Activated naive CD8-positive, alpha-beta T cell treated with anti-CD3 and anti-CD28 coated beads, Interleukin-2, amount 50 U/mL, for 24 hours (primary cell): ENCODE data around the gene FAM234B.
A peak's percentile ranks its signal among the peaks of the same experiment; 100 is the strongest.
"Not testable (repeated sequence)": the region's sequence is repeated elsewhere in the genome, so short reads cannot be mapped to it uniquely, and the experiment has no call there.

Experiments
- ATAC-seq: fragments of 150-1000 bp; cut with Tn5 transposase; one replicate; pipeline ENCODE4 v1.10.0; 2021
- DNase-seq: peaks from one replicate; pipeline ENCODE4 v3.0.0; 2021
- H3K27ac Mint-ChIP-seq: one replicate; pipeline ENCODE4 v1.8.0; 2021; ENCODE audit warnings: mild to moderate bottlenecking, mixed read lengths
- H3K27me3 Mint-ChIP-seq: one replicate; pipeline ENCODE4 v1.8.0; 2021; ENCODE audit warnings: mixed read lengths
- H3K36me3 Mint-ChIP-seq: one replicate; pipeline ENCODE4 v1.8.0; 2021; ENCODE audit warnings: low read depth, mixed read lengths
- H3K4me1 Mint-ChIP-seq: one replicate; pipeline ENCODE4 v1.8.0; 2021; ENCODE audit warnings: mixed read lengths
- H3K4me3 Mint-ChIP-seq: one replicate; pipeline ENCODE4 v1.8.0; 2021; ENCODE audit warnings: mild to moderate bottlenecking, moderate library complexity, mixed read lengths
- H3K9me3 Mint-ChIP-seq: one replicate; pipeline ENCODE4 v1.8.0; 2021; ENCODE audit warnings: mixed read lengths

FAM234B gene

DNA sequence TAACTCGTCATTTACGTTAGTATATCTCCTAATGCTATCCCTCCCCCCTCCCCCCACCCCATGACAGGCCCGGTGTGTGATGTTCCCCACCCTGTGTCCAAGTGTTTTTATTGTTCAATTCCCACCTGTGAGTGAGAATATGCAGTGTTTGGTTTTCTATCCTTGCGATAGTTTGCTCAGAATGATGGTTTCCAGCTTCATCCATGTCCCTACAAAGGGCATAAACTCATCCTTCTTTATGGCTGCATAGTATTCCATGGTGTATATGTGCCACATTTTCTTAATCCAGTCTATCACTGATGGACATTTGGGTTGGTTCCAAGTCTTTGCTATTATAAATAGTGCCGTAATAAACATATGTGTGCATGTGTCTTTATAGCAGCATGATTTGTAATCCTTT is 39.5 kb downstream of the FAM234B start:
- DNase-seq, H3K27ac Mint-ChIP-seq, H3K27me3 Mint-ChIP-seq, ATAC-seq, H3K4me3 Mint-ChIP-seq, H3K4me1 Mint-ChIP-seq, H3K9me3 Mint-ChIP-seq: not testable (repeated sequence)
- peaks cover 17% of the 10 kb centered on the region for H3K36me3 Mint-ChIP-seq

- Mint-ChIP-seq H3K27me3 (no peaks in the 10 kb centered on the region), H3K4me1 (peaks cover 10% of the 10 kb centered on the region), H3K36me3 (peaks cover 15% of the 10 kb centered on the region), H3K9me3 (no peaks in the 10 kb centered on the region), H3K27ac (no peak overlapping the region), H3K4me3 (no peak overlapping the region)
- no peak for DNase-seq
- ATAC-seq: no peak
These were observed 40.9 kb downstream of the FAM234B start for GRCh38 chr12:13084898-13085640.

DNA sequence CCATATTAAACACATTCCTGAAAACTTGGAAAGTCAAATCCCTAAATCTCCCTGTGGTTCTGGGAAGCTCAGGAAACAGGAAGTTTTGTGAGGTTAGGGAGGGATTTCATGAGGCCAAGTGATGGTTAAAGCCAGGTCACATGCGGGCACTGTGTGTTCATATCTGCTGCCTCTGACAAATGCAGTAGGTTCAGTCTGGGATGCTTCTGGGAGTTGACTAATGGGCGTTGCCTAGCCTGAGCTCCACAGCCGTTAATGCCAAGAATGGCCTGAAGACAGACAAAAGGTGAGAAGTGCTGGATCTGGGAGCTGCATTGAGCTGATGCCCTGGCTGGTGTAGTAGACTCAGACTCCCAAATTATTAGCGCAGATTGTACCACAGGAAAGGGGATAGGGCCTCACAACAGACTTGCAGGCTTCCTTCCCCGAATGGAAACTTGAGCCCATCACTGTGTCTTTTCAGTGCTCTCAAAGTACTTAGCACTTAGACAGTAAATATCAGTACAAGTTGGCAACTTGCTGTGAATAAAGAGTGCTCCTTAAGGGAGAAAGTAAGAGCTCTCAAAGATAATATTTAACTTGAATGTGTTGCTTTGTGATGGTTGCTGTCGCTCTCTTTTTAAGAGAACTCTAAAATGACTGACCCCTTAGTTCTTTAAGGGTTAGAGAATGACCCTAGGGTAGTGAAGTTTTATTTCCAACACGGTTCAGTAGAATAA is 41.9 kb downstream of the FAM234B start:
- H3K9me3 Mint-ChIP-seq: no peaks in the 10 kb centered on the region
- H3K4me1 Mint-ChIP-seq: peaks cover 10% of the 10 kb centered on the region
- H3K4me3 Mint-ChIP-seq: no peak overlapping the region
- H3K27ac Mint-ChIP-seq: no peak overlapping the region
- no peak for ATAC-seq
- peaks cover 6% of the 10 kb centered on the region for H3K36me3 Mint-ChIP-seq
- DNase-seq: no peak
- H3K27me3 Mint-ChIP-seq: no peaks in the 10 kb centered on the region

DNA sequence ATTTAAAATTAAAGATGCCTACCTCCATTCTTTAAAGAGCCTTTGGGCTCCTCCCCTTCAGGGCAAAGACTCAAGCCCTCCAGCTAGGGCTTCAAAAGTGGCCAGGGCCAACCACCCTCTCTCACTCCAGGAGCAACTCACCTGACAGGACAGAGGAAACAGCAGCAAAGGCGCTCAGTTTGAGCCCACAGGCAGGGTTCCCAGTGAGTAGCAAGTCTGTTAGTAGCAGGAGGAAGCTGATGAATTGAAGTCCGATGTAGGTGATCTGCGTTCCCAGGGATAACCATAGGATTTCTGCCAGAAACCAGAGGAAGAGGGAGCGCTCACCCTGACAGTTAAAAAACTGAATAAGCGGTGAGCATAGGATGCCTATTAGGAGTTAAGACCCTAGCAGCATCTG is 43.6 kb downstream of the FAM234B start:
- H3K4me3 Mint-ChIP-seq: no peak overlapping the region
- peaks cover 6% of the 10 kb centered on the region for H3K36me3 Mint-ChIP-seq
- ATAC-seq: no peak

DNA sequence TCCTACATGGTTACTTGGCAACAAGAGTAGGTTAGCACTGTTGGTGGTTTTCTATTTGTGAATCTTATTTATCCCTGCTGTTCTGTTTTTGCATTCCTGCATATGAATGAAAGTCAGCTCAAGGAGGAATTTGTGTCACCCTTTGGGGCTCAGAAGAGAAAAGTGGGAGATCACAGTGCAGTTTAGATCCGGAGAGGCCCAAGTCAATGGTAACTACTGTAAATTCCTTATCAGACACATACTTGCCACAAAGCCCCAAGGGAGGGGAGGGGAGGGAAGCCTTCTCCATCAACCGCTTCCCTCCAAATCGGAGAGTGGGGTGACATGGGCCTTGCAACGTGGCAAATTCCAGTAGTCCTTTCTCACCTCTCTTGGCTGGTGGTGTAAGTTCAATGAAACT is 44.3 kb downstream of the FAM234B start:
- DNase-seq (no peak), ATAC-seq (no peak)
- Mint-ChIP-seq H3K4me1 (peaks cover 10% of the 10 kb centered on the region), H3K9me3 (no peaks in the 10 kb centered on the region), H3K36me3 (peaks cover 6% of the 10 kb centered on the region), H3K27me3 (no peaks in the 10 kb centered on the region), H3K4me3 (no peak overlapping the region), H3K27ac (no peak overlapping the region)

More for the DNA sequence above, 43.6 kb downstream of the FAM234B start:
- H3K27ac Mint-ChIP-seq: no peak overlapping the region
- peaks cover 10% of the 10 kb centered on the region for H3K4me1 Mint-ChIP-seq
- no peak for DNase-seq
- H3K9me3 Mint-ChIP-seq: no peaks in the 10 kb centered on the region
- H3K27me3 Mint-ChIP-seq: no peaks in the 10 kb centered on the region

- Mint-ChIP-seq H3K27ac (no peak overlapping the region), H3K27me3 (no peaks in the 10 kb centered on the region), H3K4me3 (no peak overlapping the region), H3K36me3 (peaks cover under 1% of the 10 kb centered on the region), H3K9me3 (no peaks in the 10 kb centered on the region), H3K4me1 (peaks cover 11% of the 10 kb centered on the region)
- ATAC-seq (no peak), DNase-seq (no peak)
These were observed 45.9 kb downstream of the FAM234B start for GRCh38 chr12:13090054-13090453.

DNA sequence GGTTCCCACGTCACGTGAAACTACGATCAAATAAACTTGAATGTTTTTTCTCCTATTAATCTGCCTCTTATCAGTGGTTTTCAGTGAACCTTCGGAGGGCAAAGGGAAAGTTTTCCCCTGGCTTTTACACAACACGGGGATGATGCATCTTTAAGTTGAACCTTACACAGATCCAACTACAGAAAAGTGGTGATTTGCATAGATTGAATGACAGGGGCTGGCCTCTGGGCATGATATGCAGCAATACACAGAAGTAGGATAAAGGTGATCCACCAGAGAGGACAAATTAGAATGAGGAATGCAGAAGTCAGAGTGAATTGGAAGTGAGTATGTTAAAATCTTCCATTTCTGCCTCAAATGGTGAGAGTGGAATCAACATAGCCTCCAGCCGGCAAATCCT is 47.7 kb downstream of the FAM234B start:
- no peak for ATAC-seq
- no peak for DNase-seq
- H3K4me1 Mint-ChIP-seq: peaks cover 4% of the 10 kb centered on the region
- no peak overlapping the region for H3K4me3 Mint-ChIP-seq
- no peaks in the 10 kb centered on the region for H3K36me3 Mint-ChIP-seq
- no peaks in the 10 kb centered on the region for H3K27me3 Mint-ChIP-seq
- no peak overlapping the region for H3K27ac Mint-ChIP-seq
- no peaks in the 10 kb centered on the region for H3K9me3 Mint-ChIP-seq

DNA sequence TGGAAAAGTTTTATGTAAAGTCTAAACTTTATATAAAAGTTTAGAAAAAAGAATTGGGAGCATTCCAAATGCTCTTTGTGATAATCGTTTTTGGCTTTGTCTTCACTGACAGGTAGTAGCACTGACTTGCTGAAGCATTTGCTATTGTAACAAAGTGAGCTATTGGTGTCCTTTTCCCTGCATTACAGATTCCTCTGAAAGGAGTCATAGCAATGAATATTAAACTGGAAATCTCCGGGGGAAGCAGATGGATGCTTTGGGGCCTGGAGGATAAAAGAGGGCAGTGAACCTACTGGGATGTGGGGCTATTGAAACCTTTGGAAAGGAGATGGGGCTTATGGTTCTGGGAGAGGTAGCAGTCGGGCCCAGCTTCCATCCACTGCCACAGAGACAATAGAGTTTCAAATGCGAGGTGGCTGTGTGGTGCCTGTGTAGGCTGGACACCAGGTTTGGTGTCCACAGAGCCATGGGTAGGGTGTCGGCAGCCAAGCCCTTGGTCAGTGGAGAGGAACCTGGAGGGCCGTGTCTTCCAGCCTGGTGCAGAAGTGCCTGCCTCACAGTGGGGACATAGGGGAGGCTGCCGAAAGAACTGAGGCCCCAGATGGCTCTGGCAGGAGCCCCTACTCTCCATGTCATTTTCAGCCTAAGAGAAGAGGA is 49.1 kb downstream of the FAM234B start:
- H3K4me1 Mint-ChIP-seq: peaks cover 14% of the 10 kb centered on the region
- H3K36me3 Mint-ChIP-seq: no peaks in the 10 kb centered on the region
- H3K9me3 Mint-ChIP-seq: no peaks in the 10 kb centered on the region
- ATAC-seq (no peak), DNase-seq (no peak)
- no peak overlapping the region for H3K27ac Mint-ChIP-seq
- no peak overlapping the region for H3K4me3 Mint-ChIP-seq
- H3K27me3 Mint-ChIP-seq: no peaks in the 10 kb centered on the region

DNA sequence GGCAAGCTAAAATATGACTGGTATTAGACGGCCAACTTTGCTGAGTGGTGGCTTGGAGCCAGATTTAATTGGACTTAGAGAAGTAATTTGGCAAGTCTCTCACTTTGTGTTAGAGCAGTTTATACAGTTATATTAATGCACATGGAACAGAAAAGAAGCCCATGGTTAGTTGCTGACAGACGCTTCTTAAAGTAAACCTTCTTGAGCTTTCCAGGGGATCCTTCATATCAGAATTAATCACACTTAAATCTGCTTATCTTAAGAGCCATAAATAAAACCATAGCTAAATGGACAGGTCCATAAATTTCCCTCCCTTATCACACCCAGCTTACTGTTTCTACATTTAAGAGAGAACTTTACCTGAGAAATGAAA is 49.7 kb downstream of the FAM234B start:
- H3K4me1 Mint-ChIP-seq: peaks cover 20% of the 10 kb centered on the region
- H3K9me3 Mint-ChIP-seq: no peaks in the 10 kb centered on the region
- no peak overlapping the region for H3K27ac Mint-ChIP-seq
- no peak overlapping the region for H3K4me3 Mint-ChIP-seq
- ATAC-seq (no peak), DNase-seq (no peak)
- no peaks in the 10 kb centered on the region for H3K27me3 Mint-ChIP-seq
- H3K36me3 Mint-ChIP-seq: no peaks in the 10 kb centered on the region

- ATAC-seq: no peak
- Mint-ChIP-seq H3K27ac (no peak overlapping the region), H3K4me1 (peaks cover 25% of the 10 kb centered on the region), H3K27me3 (no peaks in the 10 kb centered on the region), H3K9me3 (no peaks in the 10 kb centered on the region), H3K4me3 (no peak overlapping the region), H3K36me3 (no peaks in the 10 kb centered on the region)
- no peak for DNase-seq
These were observed 50.2 kb downstream of the FAM234B start for GRCh38 chr12:13094367-13094766.

DNA sequence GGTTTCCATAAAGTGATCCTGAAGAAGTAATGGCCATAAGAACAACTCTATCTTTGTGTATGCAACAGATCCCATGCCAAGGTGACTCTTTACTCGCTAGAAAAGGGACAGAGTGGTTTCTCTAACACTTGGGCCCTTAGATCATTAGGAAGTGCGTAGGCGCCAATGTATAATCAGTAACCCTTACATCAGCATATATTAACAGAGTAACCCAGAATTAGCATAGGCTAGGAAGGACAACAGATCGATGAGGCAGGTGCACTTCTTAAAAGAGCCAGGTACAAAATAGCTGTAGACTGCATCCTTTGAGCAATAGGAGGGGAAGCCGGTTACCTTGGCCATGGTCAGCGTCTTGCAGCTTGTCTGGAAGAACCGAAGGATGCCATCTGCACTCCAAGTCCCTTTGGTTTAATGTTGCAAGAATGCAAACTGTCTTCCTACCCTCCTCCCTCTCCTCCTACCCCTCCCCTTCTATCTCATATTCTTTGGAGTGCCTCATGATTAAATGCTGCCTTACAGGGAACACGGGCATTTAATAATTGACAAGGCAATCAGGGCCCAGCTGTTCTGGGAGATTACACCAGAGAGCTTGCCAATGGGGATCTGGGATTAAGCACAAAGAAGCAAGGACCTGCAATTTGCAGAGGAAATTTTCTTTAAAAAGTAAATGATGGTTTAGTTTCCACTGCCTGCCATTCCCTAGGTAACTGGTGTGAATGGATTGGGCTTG is 51.2 kb downstream of the FAM234B start:
- no peak overlapping the region for H3K4me3 Mint-ChIP-seq
- H3K36me3 Mint-ChIP-seq: no peaks in the 10 kb centered on the region
- no peak overlapping the region for H3K27ac Mint-ChIP-seq
- H3K9me3 Mint-ChIP-seq: no peaks in the 10 kb centered on the region
- peaks cover 36% of the 10 kb centered on the region for H3K4me1 Mint-ChIP-seq
- H3K27me3 Mint-ChIP-seq: no peaks in the 10 kb centered on the region
- ATAC-seq (no peak), DNase-seq (no peak)

DNA sequence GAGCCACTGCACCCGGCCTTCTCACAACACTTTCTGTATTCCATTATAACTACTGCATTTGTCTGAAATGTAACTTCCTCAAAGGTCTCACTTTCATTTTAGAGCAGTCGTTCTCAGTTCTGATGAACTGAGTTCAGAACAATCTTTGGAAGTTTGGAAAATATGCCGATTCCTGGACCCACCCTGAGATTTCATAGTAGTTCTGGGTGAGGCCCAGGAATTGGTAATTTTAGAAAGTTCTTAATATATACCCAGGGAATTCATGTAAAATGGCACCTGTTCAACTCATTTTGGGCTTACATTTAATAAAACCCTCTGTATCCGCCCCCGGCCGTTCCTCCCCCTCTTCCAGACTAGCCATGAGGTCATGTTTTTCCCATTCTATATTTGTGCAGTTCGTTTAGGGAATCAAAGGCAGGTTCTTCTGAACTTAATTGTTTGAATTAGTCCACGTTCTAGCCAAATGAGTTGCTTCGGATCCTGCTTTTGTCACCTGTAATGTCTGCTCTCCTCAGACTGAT is 53.4 kb downstream of the FAM234B start:
- peaks cover 50% of the 10 kb centered on the region for H3K4me1 Mint-ChIP-seq
- H3K27ac Mint-ChIP-seq: peak overlapping the region; percentile 83
- H3K27me3 Mint-ChIP-seq: no peaks in the 10 kb centered on the region
- H3K4me3 Mint-ChIP-seq: peak overlapping the region; percentile 50
- DNase-seq: no peak
- H3K9me3 Mint-ChIP-seq: no peaks in the 10 kb centered on the region
- ATAC-seq: no peak
- H3K36me3 Mint-ChIP-seq: no peaks in the 10 kb centered on the region

DNA sequence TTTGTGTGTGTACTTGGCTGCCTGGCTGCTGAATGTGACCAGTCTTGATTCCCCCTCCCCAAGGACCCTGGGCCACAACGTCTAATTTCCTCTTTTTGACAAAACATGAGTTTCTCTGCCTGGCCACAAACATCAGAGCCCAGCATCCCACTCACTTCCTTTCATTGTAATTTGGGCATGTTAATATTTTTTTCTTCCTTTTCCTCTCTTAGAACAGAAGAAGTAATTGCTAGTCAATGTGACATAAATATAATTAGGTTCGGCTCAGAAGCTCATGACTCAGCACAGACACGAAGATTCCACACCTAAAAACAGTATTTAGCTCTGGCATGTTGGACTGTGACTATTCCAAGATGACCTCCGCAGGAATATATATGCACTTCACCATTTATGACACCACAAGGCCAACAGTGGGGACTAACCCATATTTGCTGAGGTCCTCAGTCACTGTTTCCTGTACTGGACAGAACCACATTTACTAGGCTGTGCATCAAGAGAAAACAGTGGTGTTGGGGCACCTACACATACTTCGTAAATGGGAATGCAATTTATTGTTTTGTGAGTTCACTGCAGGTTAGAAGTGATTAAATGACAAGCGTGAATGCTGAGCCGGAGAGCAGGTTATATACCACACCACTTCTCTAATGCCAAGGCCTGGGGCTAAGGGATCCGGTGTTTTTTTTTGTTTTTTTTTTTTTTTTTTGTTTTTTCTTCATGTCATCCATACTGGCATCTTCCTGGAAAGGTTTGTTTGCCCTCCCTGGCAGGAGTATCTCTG is 55.1 kb downstream of the FAM234B start:
- ATAC-seq: no peak
- Mint-ChIP-seq H3K27me3 (no peaks in the 10 kb centered on the region), H3K4me1 (peaks cover 63% of the 10 kb centered on the region), H3K4me3 (peak overlapping the region; percentile 19), H3K36me3 (no peaks in the 10 kb centered on the region), H3K9me3 (no peaks in the 10 kb centered on the region), H3K27ac (peak overlapping the region; percentile 83)
- peak; percentile 18 for DNase-seq
